Dedifferentiated amniotic fluid mesenchymal stem cell (primary cell): Measurements from ENCODE around the gene FBN3.

Experiments used
- DNase-seq: peaks from one replicate; pipeline ENCODE4 v3.0.0-alpha.2; 2016; ENCODE audit errors: extremely low spot score

FBN3 gene

DNA sequence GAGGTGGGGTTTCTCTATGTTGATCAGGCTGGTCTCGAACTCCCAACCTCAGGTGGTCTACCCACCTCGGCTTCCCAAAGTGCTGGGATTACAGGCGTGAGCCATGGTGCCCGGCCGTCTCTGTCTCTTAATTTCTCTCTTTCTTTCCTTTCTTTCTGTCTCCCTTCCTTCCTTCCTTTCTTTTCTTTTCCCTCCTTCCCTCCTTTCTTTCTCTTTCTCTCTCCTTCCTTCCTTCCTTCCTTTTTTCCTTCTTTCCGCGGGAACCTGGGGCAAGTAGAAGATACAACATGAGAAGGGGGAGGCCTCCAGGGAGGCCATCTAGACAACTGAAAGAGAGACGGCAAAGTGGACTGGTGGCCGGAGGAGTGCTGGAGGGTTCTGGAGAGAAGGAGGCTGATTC lies 128.7 kb downstream of the FBN3 start:
- DNase-seq: no peak

DNA sequence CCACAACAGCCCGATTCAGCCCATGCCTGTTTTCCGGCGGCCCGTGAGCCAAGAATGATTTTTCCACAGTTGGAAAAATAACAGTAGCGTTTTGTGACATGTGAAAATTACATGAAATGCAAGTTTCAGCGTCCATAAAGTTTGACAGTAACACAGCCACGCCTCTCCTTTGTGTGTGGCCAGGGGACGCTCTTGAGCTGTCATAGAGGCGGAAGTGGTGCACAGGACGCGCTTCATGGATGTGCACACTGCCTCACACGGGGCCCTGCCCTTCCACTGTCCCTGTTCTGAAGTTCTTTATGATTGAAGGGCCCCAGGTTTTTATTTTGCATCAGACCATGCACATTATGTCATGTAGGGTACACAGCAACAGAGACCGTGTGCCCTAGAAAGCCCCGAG lies 131.6 kb downstream of the FBN3 start:
- DNase-seq: no peak
